ENCODE measurements around the gene TNNT3.

TNNT3 gene

GRCh38 chr11:1889941-1890855 lies 29.3 kb upstream of the TNNT3 start:
- no peak for TF ChIP-seq CTCF (IDR thresholded peaks at IDR 0.05; ENCODE audit: low read depth, low read length)
- no peak overlapping the region for H3K4me3 ChIP-seq (ENCODE audit: low read depth, low read length)
- in situ Hi-C loops (cut with HindIII; ENCODE audit: low sequenced_read_pairs), result no loop called here
- DNase-seq (ENCODE audit: low read depth, low spot score), result no peak

GRCh38 chr11:1890856-1891830 lies 28.4 kb upstream of the TNNT3 start:
- in situ Hi-C loops (cut with HindIII; ENCODE audit: low sequenced_read_pairs), result no loop called here
- no peak overlapping the region for H3K4me3 ChIP-seq (ENCODE audit: low read depth, low read length)
- no peak for TF ChIP-seq CTCF (IDR thresholded peaks at IDR 0.05; ENCODE audit: low read depth, low read length)
- no peak for DNase-seq (ENCODE audit: low read depth, low spot score)

- no peak within 1 kb of the TSS for H3K4me3 ChIP-seq (ENCODE audit: low read depth, low read length)
- TF ChIP-seq CTCF (IDR thresholded peaks at IDR 0.05; ENCODE audit: low read depth, low read length), result no peak
- in situ Hi-C loops (cut with HindIII; ENCODE audit: low sequenced_read_pairs), result no loop called here
- DNase-seq (ENCODE audit: low read depth, low spot score), result no peak
These were observed 27.7 kb upstream of the TNNT3 start, which contains the start of gene PRR33 for GRCh38 chr11:1891831-1892115. TSS of gene PRR33 (minus strand) at chr11:1891895. CDS start at chr11:1890584, 1,311 bp downstream.

- in situ Hi-C loops (cut with HindIII; ENCODE audit: low sequenced_read_pairs), result no loop called here
- no peak for TF ChIP-seq CTCF (IDR thresholded peaks at IDR 0.05; ENCODE audit: low read depth, low read length)
- no peak overlapping the region for H3K4me3 ChIP-seq (ENCODE audit: low read depth, low read length)
- no peak for DNase-seq (ENCODE audit: low read depth, low spot score)
These were observed 27.4 kb upstream of the TNNT3 start for GRCh38 chr11:1892116-1892515.

GRCh38 chr11:1892558-1892957 lies 26.9 kb upstream of the TNNT3 start:
- in situ Hi-C loops (cut with HindIII; ENCODE audit: low sequenced_read_pairs), result no loop called here
- no peak for DNase-seq (ENCODE audit: low read depth, low spot score)
- no peak overlapping the region for H3K4me3 ChIP-seq (ENCODE audit: low read depth, low read length)
- TF ChIP-seq CTCF (IDR thresholded peaks at IDR 0.05; ENCODE audit: low read depth, low read length), result no peak

- no peak for TF ChIP-seq CTCF (IDR thresholded peaks at IDR 0.05; ENCODE audit: low read depth, low read length)
- no peak overlapping the region for H3K4me3 ChIP-seq (ENCODE audit: low read depth, low read length)
- in situ Hi-C loops (cut with HindIII; ENCODE audit: low sequenced_read_pairs), result no loop called here
- no peak for DNase-seq (ENCODE audit: low read depth, low spot score)
These were observed 25.7 kb upstream of the TNNT3 start for GRCh38 chr11:1893581-1894359.
